GM12878 (cell line): ENCODE data around the gene CFAP299. TPM values are rescaled to one million over a fixed set of nuclear protein-coding genes. Genes with fewer than 3 reads are reported as not detected.

Experiments
- ATAC-seq: fragments of 200-7000 bp; cut with Tn5 transposase; 3 replicates; pipeline ENCODE4 v1.9.1; 2020; ENCODE audit warnings: mild to moderate bottlenecking, moderate library complexity
- BruUV-seq: library from RNA; stranded (reverse); fragments of 400-500 nt; replicated peaks from 2 replicates; lab custom pipeline; 2021; lab: Mats Ljungman, UMichigan
- CTCF ChIA-PET: fragments of 300-600 bp; sonication (Branson Sonifier 250); formaldehyde crosslinking; extraction: SDS; loops from one replicate; lab custom pipeline; 2021; ENCODE audit warnings: inconsistent platforms; lab: Yijun Ruan, JAX
- POLR2A ChIA-PET: fragments of 350-600 bp; formaldehyde crosslinking; extraction: SDS; loops from one replicate; lab custom pipeline; 2021; ENCODE audit warnings: inconsistent platforms; lab: Charles Lee
- RAD21 ChIA-PET: fragments of 300-600 bp; sonication (Branson Sonifier 250); formaldehyde crosslinking; loops from one replicate; lab custom pipeline; 2023; ENCODE audit warnings: antibody characterized with exemption; ENCODE audit not compliant: unreplicated experiment; lab: Charles Lee
- SMC1A ChIA-PET: fragments of 300-600 bp; sonication (Branson Sonifier 250); formaldehyde crosslinking; loops from one replicate; lab custom pipeline; 2023; ENCODE audit not compliant: unreplicated experiment, uncharacterized antibody; lab: Charles Lee
- DNase-seq: peaks from one replicate; pipeline ENCODE4 v3.0.0-alpha.2; 2011; ENCODE audit warnings: low read depth, low spot score
- FAIRE-seq: peaks from 3 replicates; lab custom pipeline; 2011; peaks lifted over from hg19 to GRCh38; lab: Jason Lieb, UNC
- H2AFZ ChIP-seq: 2 replicates; pipeline ENCODE4 v1.6.0; 2011; ENCODE audit warnings: low read depth, low read length, control low read depth; ENCODE audit not compliant: control insufficient read depth
- H3K27ac ChIP-seq: 2 replicates; pipeline ENCODE4 v1.5.1; 2011; ENCODE audit warnings: control low read depth; ENCODE audit not compliant: control insufficient read depth, insufficient read depth
- H3K27me3 ChIP-seq, 2 experiments: replicated peaks in 1 of 2; 2 replicates each; pipeline versions ENCODE4 v1.6.0 to v1.6.1; 2011; ENCODE audit warnings: low read length in 1 of 2; ENCODE audit not compliant: control insufficient read depth in 2 of 2, insufficient read depth in 2 of 2
- H3K36me3 ChIP-seq, 2 experiments: 2 replicates each; pipeline ENCODE4 v1.5.1; 2011; ENCODE audit warnings: low read length in 1 of 2; ENCODE audit not compliant: control insufficient read depth in 2 of 2, insufficient read depth in 2 of 2
- H3K4me1 ChIP-seq: 2 replicates; pipeline ENCODE4 v1.6.1; 2011; ENCODE audit warnings: mild to moderate bottlenecking, low read length, moderate library complexity, mixed read lengths; ENCODE audit not compliant: control insufficient read depth, insufficient read depth
- H3K4me2 ChIP-seq: 2 replicates; pipeline ENCODE4 v1.6.0; 2011; ENCODE audit warnings: control low read depth; ENCODE audit not compliant: control insufficient read depth, insufficient read depth
- H3K4me3 ChIP-seq: fragments of 200-600 bp; sonication (generic); 2 replicates; pipeline ENCODE4 v1.5.1; 2016
- H3K79me2 ChIP-seq: 2 replicates; pipeline ENCODE4 v1.6.0; 2011; ENCODE audit warnings: low read length; ENCODE audit not compliant: control insufficient read depth, insufficient read depth
- H3K9ac ChIP-seq: 2 replicates; pipeline ENCODE4 v1.8.0; 2011; ENCODE audit warnings: low read length, control low read depth, mixed read lengths; ENCODE audit not compliant: control insufficient read depth, insufficient read depth
- H3K9me3 ChIP-seq: replicated peaks from 3 replicates; pipeline ENCODE4 v1.5.1; 2011; ENCODE audit warnings: mild to moderate bottlenecking, low read length; ENCODE audit not compliant: control insufficient read depth, insufficient read depth
- H4K20me1 ChIP-seq: 2 replicates; pipeline ENCODE4 v1.6.0; 2011; ENCODE audit not compliant: control insufficient read depth, insufficient read depth
- CUX1 ChIP-seq: IDR thresholded peaks from 2 replicates; pipeline ENCODE4 v1.6.1; 2012; ENCODE audit warnings: improper control_type of control experiment, low read depth, low read length; ENCODE audit not compliant: insufficient replicate concordance
- FOXM1 ChIP-seq: IDR thresholded peaks from 2 replicates; pipeline ENCODE4 v1.6.1; 2012; ENCODE audit warnings: low read depth, mild to moderate bottlenecking, inconsistent platforms, low read length, moderate library complexity
- IKZF2 ChIP-seq, 2 experiments: fragments of 450-650 bp; IDR thresholded peaks; 2 replicates each; pipeline ENCODE4 v1.6.1; 2017; ENCODE audit warnings: mild to moderate bottlenecking in 2 of 2, moderate library complexity in 2 of 2
- MEF2B ChIP-seq: fragments of 450-650 bp; IDR thresholded peaks from 2 replicates; pipeline ENCODE4 v1.6.1; 2018; ENCODE audit warnings: mild to moderate bottlenecking, moderate library complexity; ENCODE audit not compliant: partially characterized antibody, poor library complexity, severe bottlenecking
- MYC ChIP-seq: IDR thresholded peaks from 2 replicates; pipeline ENCODE4 v1.6.1; 2011; ENCODE audit warnings: mild to moderate bottlenecking, low read length, moderate library complexity, inconsistent platforms; ENCODE audit not compliant: insufficient read depth, insufficient replicate concordance, insufficient read length, severe bottlenecking
- RELA ChIP-seq: fragments of 450-650 bp; IDR thresholded peaks from 2 replicates; pipeline ENCODE4 v1.8.0; 2014; ENCODE audit warnings: borderline replicate concordance; ENCODE audit not compliant: partially characterized antibody
- whole genome bisulfite sequencing: methylation state at CpG from one replicate; pipeline ENCODE4 v1.1.6; 2016; ENCODE audit warnings: low lambda C conversion rate; ENCODE audit not compliant: insufficient replicate concordance, insufficient coverage; ENCODE audit errors: missing lambda C conversion rate; 5-methylcytosine and 5-hydroxymethylcytosine counted together
- in situ Hi-C: fragments of 300-500 bp; cut with MboI; formaldehyde crosslinking; loops from 9 replicates; pipeline ENCODE4 v1.14.3; 2018; ENCODE audit warnings: mixed read lengths
- intact Hi-C: fragments of 100-400 bp; cut with micrococcal nuclease; formaldehyde crosslinking; loops from one replicate; pipeline ENCODE4 v1.14.2; 2022; ENCODE audit not compliant: unreplicated experiment
- polyA plus RNA-seq, 11 experiments: library from polyadenylated mRNA; depleted of rRNA in 4 of 11; unstranded in 6 of 11; stranded (reverse) in 5 of 11; fragments of >200 nt; fragmentation: Nextera tagmentation in 4 of 11; fragmentation: Illumina TruSeq in 1 of 11; extraction: Ambion mirVana in 4 of 11; extraction: Trizol in 1 of 11; gene quantifications; 1 replicate in 1 of 11; 2 replicates in 10 of 11; pipeline versions ENCODE4 v1.2.1 to v1.2.3, GENCODE V29; 2011 to 2016; ENCODE audit warnings: inconsistent platforms in 2 of 11, missing spikeins in 2 of 11, low read depth in 1 of 11
- total RNA-seq, 4 experiments: library from RNA; depleted of rRNA in 3 of 4; stranded (reverse); fragments of >200 nt in 3 of 4; fragmentation: Illumina TruSeq in 1 of 4; extraction: Trizol in 1 of 4; gene quantifications; 2 replicates each; pipeline versions ENCODE4 v1.2.1 to v1.2.3, GENCODE V29; 2013 to 2021

CFAP299 gene
- total and polyA plus RNA-seq, 10 of the 15 experiments (the other 5 are each of a cell fraction or from before 2014, with no cell fraction given) = 0.06 to 0.34 TPM; not detected in 8

GRCh38 chr4:80717204-80717603, 381.7 kb downstream of the CFAP299 start:
- POLR2A ChIA-PET = no interaction called here
- CTCF ChIA-PET = interaction anchor here (1.7 kb wide), 1 partner anchor 9 kb away, joined by 5 read pairs; no protein-coding TSS in a partner anchor
- no peaks in the 10 kb centered on the region for H3K4me1 ChIP-seq
- in situ Hi-C loops = no loop called here
- no peak for FAIRE-seq
- TF ChIP-seq RELA (no peak), IKZF2 (IDR thresholded peaks at IDR 0.05) (no peak), FOXM1 (no peak), MEF2B (no peak), MYC (no peak), CUX1 (no peak)
- TF ChIP-seq, all 136 proteins: peak for 0
- ChIA-PET SMC1A (no interaction called here), RAD21 (no interaction called here)
- Histone ChIP-seq H3K27me3 (no peaks in the 10 kb centered on the region), H3K27ac (no peak overlapping the region), H2AFZ (no peak overlapping the region), H4K20me1 (no peaks in the 10 kb centered on the region), H3K4me3 (no peak overlapping the region), H3K9me3 (no peaks in the 10 kb centered on the region; the same call in 1 of the 3 replicates), H3K9ac (no peak overlapping the region), H3K4me2 (no peak overlapping the region), H3K36me3 (no peaks in the 10 kb centered on the region), H3K79me2 (no peaks in the 10 kb centered on the region)
- ATAC-seq (no peak), DNase-seq (no peak)
- intact Hi-C loops = no loop called here
- no TSS peak for BruUV-seq
- WGBS = 39% methylated on average over 2 of the region's 2 CpGs
